22Rv1 (cell line): ENCODE measurements around the gene NKD1.

Source experiments
- H3K27ac ChIP-seq: fragments of 450-650 bp; 2 replicates; pipeline ENCODE4 v1.5.1; 2017
- CTCF ChIP-seq: fragments of 450-650 bp; IDR thresholded peaks from 2 replicates; pipeline ENCODE4 v1.5.1; 2017; ENCODE audit warnings: mild to moderate bottlenecking
- ZFX ChIP-seq: fragments of 450-650 bp; IDR thresholded peaks from 2 replicates; pipeline ENCODE4 v1.6.1; 2017; ENCODE audit warnings: antibody characterized with exemption, borderline replicate concordance

The NKD1 gene

GRCh38 chr16:50692999-50693781 lies 145.0 kb downstream of the NKD1 start, which contains the start of gene NOD2:
NOD2 (plus strand) TSS chr16:50693606; CDS start chr16:50699496, 5,890 bp downstream.
- H3K27ac ChIP-seq = no peak within 1 kb of the TSS
- TF ChIP-seq CTCF (no peak), ZFX (no peak)

GRCh38 chr16:50694206-50694605 lies 146.0 kb downstream of the NKD1 start:
- no peak overlapping the region for H3K27ac ChIP-seq
- TF ChIP-seq CTCF = no peak
- no peak for TF ChIP-seq ZFX

GRCh38 chr16:50695017-50696000 lies 147.1 kb downstream of the NKD1 start:
- TF ChIP-seq CTCF = no peak
- TF ChIP-seq ZFX = no peak
- H3K27ac ChIP-seq = no peak overlapping the region

- no peak overlapping the region for H3K27ac ChIP-seq
- TF ChIP-seq ZFX (no peak), CTCF (no peak)
Measured at GRCh38 chr16:50696126-50696525, 147.9 kb downstream of the NKD1 start.

GRCh38 chr16:50696575-50697420 lies 148.6 kb downstream of the NKD1 start:
- TF ChIP-seq ZFX = no peak
- no peak for TF ChIP-seq CTCF
- no peak overlapping the region for H3K27ac ChIP-seq

- no peak for TF ChIP-seq CTCF
- TF ChIP-seq ZFX = no peak
- H3K27ac ChIP-seq = no peak overlapping the region
Measured at GRCh38 chr16:50697421-50697715, 149.2 kb downstream of the NKD1 start.
